K562 (cell line): Measurements from ENCODE around the gene LGALS3. TPM values are rescaled to one million over a fixed set of nuclear protein-coding genes. Genes with fewer than 3 reads are reported as not detected.

ENCODE experiments used
- ATAC-seq: fragments of 200-7000 bp; cut with Tn5 transposase; 3 replicates; pipeline ENCODE4 v1.9.1; 2020; ENCODE audit warnings: moderate library complexity
- BruUV-seq: library from RNA; stranded (reverse); fragments of 400-500 nt; replicated peaks from 2 replicates; lab custom pipeline; 2021; lab: Mats Ljungman, UMichigan
- CTCF ChIA-PET: fragments of 300-600 bp; formaldehyde crosslinking; extraction: SDS; loops from one replicate; lab custom pipeline; 2021; ENCODE audit warnings: low intra/inter-chr PET ratio; lab: Yijun Ruan, JAX
- POLR2A ChIA-PET: fragments of 300-600, 350-650 bp; sonication (Branson Sonifier 250); formaldehyde crosslinking; extraction: SDS; loops from one replicate; lab custom pipeline; 2021; ENCODE audit warnings: antibody characterized with exemption, inconsistent platforms; lab: Yijun Ruan, JAX
- DNase-seq, 4 experiments: peaks; one replicate each; pipeline versions ENCODE4 v3.0.0 to v3.0.0-alpha.2; 2011 to 2018; ENCODE audit warnings: low spot score in 3 of 4, mixed read lengths in 3 of 4; ENCODE audit errors: extremely low read depth in 1 of 4
- FAIRE-seq: peaks from 2 replicates; lab custom pipeline; 2011; peaks lifted over from hg19 to GRCh38; lab: Jason Lieb, UNC
- H2AFZ ChIP-seq: 2 replicates; pipeline ENCODE4 v1.6.0; 2011; ENCODE audit warnings: low read depth, low read length, control low read depth, inconsistent platforms
- H3K27ac ChIP-seq: fragments of 200-600 bp; 3 replicates; pipeline ENCODE4 v1.8.0; 2011; ENCODE audit warnings: low read depth, mild to moderate bottlenecking, control low read depth, inconsistent platforms, low read length, moderate library complexity, mixed read lengths; ENCODE audit errors: extremely low read depth
- H3K27me3 ChIP-seq, 2 experiments: fragments of 300-600 bp in 1 of 2; 2 replicates in 1 of 2; 3 replicates in 1 of 2; pipeline versions ENCODE4 v1.6.0 to v1.8.0; 2011; ENCODE audit warnings: inconsistent platforms in 2 of 2, low read length in 2 of 2, mild to moderate bottlenecking in 1 of 2, mixed read lengths in 1 of 2, moderate library complexity in 1 of 2; ENCODE audit not compliant: control insufficient read depth in 2 of 2, insufficient read depth in 2 of 2
- H3K36me3 ChIP-seq: fragments of 300-600 bp; 3 replicates; pipeline ENCODE4 v1.8.0; 2011; ENCODE audit warnings: mild to moderate bottlenecking, low read length, inconsistent platforms; ENCODE audit not compliant: control insufficient read depth, insufficient read depth
- H3K4me1 ChIP-seq, 2 experiments: fragments of 200-600 bp in 1 of 2; replicated peaks in 1 of 2; 2 replicates in 1 of 2; 3 replicates in 1 of 2; pipeline versions ENCODE4 v1.5.1 to v1.8.0; 2011; ENCODE audit warnings: inconsistent platforms in 2 of 2, low read length in 2 of 2, mild to moderate bottlenecking in 1 of 2, mixed read lengths in 1 of 2, moderate library complexity in 1 of 2; ENCODE audit not compliant: control insufficient read depth in 2 of 2, insufficient read depth in 2 of 2
- H3K4me2 ChIP-seq: 2 replicates; pipeline ENCODE4 v1.6.1; 2011; ENCODE audit warnings: low read length, control low read depth, inconsistent platforms, mixed read lengths; ENCODE audit not compliant: insufficient read depth
- H3K4me3 ChIP-seq: fragments of 200-600 bp; sonication (generic), shearing (Covaris generic); 2 replicates; pipeline ENCODE4 v1.5.1; 2016; ENCODE audit warnings: control low read depth, inconsistent platforms
- H3K79me2 ChIP-seq: fragments of 200-600 bp; 3 replicates; pipeline ENCODE4 v1.8.0; 2011; ENCODE audit warnings: low read length, inconsistent platforms; ENCODE audit not compliant: control insufficient read depth, insufficient read depth
- H3K9ac ChIP-seq, 2 experiments: 2 replicates each; pipeline versions ENCODE4 v1.6.0 to v1.6.1; 2011; ENCODE audit warnings: low read depth in 2 of 2, low read length in 2 of 2, control low read depth in 1 of 2, inconsistent platforms in 1 of 2, mild to moderate bottlenecking in 1 of 2, mixed read lengths in 1 of 2; ENCODE audit not compliant: insufficient read depth in 1 of 2
- H3K9me1 ChIP-seq: one replicate; pipeline ENCODE4 v1.6.0; 2011; ENCODE audit warnings: inconsistent platforms, mild to moderate bottlenecking, low read length, moderate library complexity; ENCODE audit not compliant: control insufficient read depth, insufficient read depth
- H3K9me3 ChIP-seq: replicated peaks from 2 replicates; pipeline ENCODE4 v1.5.1; 2011; ENCODE audit warnings: low read depth, low read length, inconsistent platforms; ENCODE audit not compliant: control insufficient read depth, insufficient read depth
- H4K20me1 ChIP-seq: replicated peaks from 2 replicates; pipeline ENCODE4 v1.6.1; 2011; ENCODE audit warnings: low read length, inconsistent platforms, mixed read lengths; ENCODE audit not compliant: control insufficient read depth, insufficient read depth
- ATF6 ChIP-seq: sonication (generic); formaldehyde crosslinking; IDR thresholded peaks from 2 replicates; pipeline ENCODE4 v1.4.0; 2020; ENCODE audit warnings: mild to moderate bottlenecking, missing genetic modification reagents
- BRD4 ChIP-seq: fragments of 200-600 bp; sonication (generic); IDR thresholded peaks from 2 replicates; pipeline ENCODE4 v1.6.1; 2017; ENCODE audit warnings: inconsistent platforms
- E2F4 ChIP-seq: sonication (generic); formaldehyde crosslinking; IDR thresholded peaks from 2 replicates; pipeline ENCODE4 v1.8.0; 2022; ENCODE audit warnings: mild to moderate bottlenecking, low read depth, missing genetic modification reagents
- KLF1 ChIP-seq: fragments of 450-650 bp; IDR thresholded peaks from 2 replicates; pipeline ENCODE4 v1.6.1; 2016; ENCODE audit warnings: missing genetic modification characterization, missing compliant biosample characterization
- RB1 ChIP-seq: fragments of 450-650 bp; IDR thresholded peaks from 2 replicates; pipeline ENCODE4 v1.6.1; 2017; ENCODE audit warnings: low read depth, mild to moderate bottlenecking
- ZFP36 ChIP-seq: fragments of 150-350 bp; IDR thresholded peaks from 2 replicates; pipeline ENCODE4 v1.6.1; 2018; ENCODE audit warnings: low read length, low read depth; ENCODE audit not compliant: partially characterized antibody
- ZNF518B ChIP-seq: fragments of 250-450 bp; sonication (Bioruptor Pico); IDR thresholded peaks from 2 replicates; pipeline ENCODE4 v1.5.0; 2021; ENCODE audit warnings: mild to moderate bottlenecking, moderate library complexity
- ZNF551 ChIP-seq: fragments of 250-450 bp; sonication (Bioruptor Pico); IDR thresholded peaks from 2 replicates; pipeline ENCODE4 v1.5.0; 2021; ENCODE audit warnings: mild to moderate bottlenecking, moderate library complexity
- ZNF609 ChIP-seq: sonication (generic); formaldehyde crosslinking; IDR thresholded peaks from 2 replicates; pipeline ENCODE4 v1.8.1; 2023; ENCODE audit warnings: missing genetic modification reagents, mild to moderate bottlenecking, borderline replicate concordance
- ZNF695 ChIP-seq: fragments of 450-650 bp; formaldehyde crosslinking; IDR thresholded peaks from 2 replicates; pipeline ENCODE4 v1.4.0; 2020; ENCODE audit warnings: mild to moderate bottlenecking, moderate library complexity
- ZZZ3 ChIP-seq: fragments of 450-650 bp; IDR thresholded peaks from 2 replicates; pipeline ENCODE4 v1.6.1; 2016; ENCODE audit warnings: antibody characterized with exemption, mild to moderate bottlenecking, moderate library complexity
- WGBS: fragments of 100-300 bp; shearing (Covaris generic); methylation state at CpG from one replicate; pipeline ENCODE4 v1.1.6; 2016; ENCODE audit warnings: low coverage, mixed read lengths; ENCODE audit not compliant: insufficient coverage; ENCODE audit errors: missing lambda C conversion rate; 5-methylcytosine and 5-hydroxymethylcytosine counted together
- in situ Hi-C: fragments of 300-500 bp; cut with MboI; formaldehyde crosslinking; loops from 4 replicates; pipeline ENCODE4 v1.15.0; 2018; ENCODE audit warnings: inconsistent platforms, mixed read lengths
- intact Hi-C: fragments of 100-400 bp; cut with micrococcal nuclease; formaldehyde crosslinking; loops from 2 replicates; pipeline ENCODE4 v1.14.2; 2022
- polyA plus RNA-seq, 8 experiments: library from polyadenylated mRNA; depleted of rRNA in 4 of 8; stranded (reverse) in 5 of 8; unstranded in 3 of 8; fragments of >200 nt; fragmentation: Nextera tagmentation in 2 of 8; fragmentation: Illumina TruSeq in 1 of 8; extraction: Ambion mirVana in 2 of 8; extraction: Trizol in 1 of 8; gene quantifications; 2 replicates each; pipeline versions ENCODE4 v1.2.1 to v1.2.3, GENCODE V29; 2011 to 2014; ENCODE audit warnings: inconsistent platforms in 1 of 8, missing spikeins in 1 of 8
- total RNA-seq, 7 experiments: library from RNA; depleted of rRNA in 6 of 7; stranded (reverse); fragments of >200 nt in 6 of 7; fragmentation: Illumina TruSeq in 2 of 7; extraction: Trizol in 2 of 7; gene quantifications; 2 replicates each; pipeline versions ENCODE4 v1.2.1 to v1.2.3, GENCODE V29; 2011 to 2021; ENCODE audit warnings: low replicate concordance in 1 of 7

The LGALS3 gene
- total and polyA plus RNA-seq, 9 of the 15 experiments (the other 6 are each of a cell fraction or from before 2014, with no cell fraction given): 0.04 to 1.9 (median 1.1) TPM

- Histone ChIP-seq H3K9ac (no peak overlapping the region), H3K9me3 (no peaks in the 10 kb centered on the region), H2AFZ (no peak overlapping the region), H3K27ac (no peak overlapping the region), H4K20me1 (no peaks in the 10 kb centered on the region), H3K79me2 (no peaks in the 10 kb centered on the region), H3K4me2 (no peak overlapping the region), H3K9me1 (no peaks in the 10 kb centered on the region), H3K36me3 (peaks cover 79% of the 10 kb centered on the region), H3K4me1 (no peaks in the 10 kb centered on the region), H3K4me3 (no peak overlapping the region), H3K27me3 (no peaks in the 10 kb centered on the region)
- in situ Hi-C loops: no loop called here
- ATAC-seq (no peak), FAIRE-seq (no peak), DNase-seq (no peak)
- BruUV-seq: no TSS peak
- 88% methylated on average over 1 of the region's 1 CpG for WGBS
- ChIA-PET POLR2A (no interaction called here), CTCF (no interaction called here)
- intact Hi-C loops: no loop called here
- no peak for TF ChIP-seq ZNF518B
- TF ChIP-seq RB1: no peak
- no peak for TF ChIP-seq ZNF695 (CRISPR knock-in tag)
- no peak for TF ChIP-seq ZNF609
- TF ChIP-seq ATF6 (CRISPR knock-in tag): no peak
- no peak for TF ChIP-seq ZZZ3
- no peak for TF ChIP-seq ZFP36
- no peak for TF ChIP-seq KLF1 (tag)
- TF ChIP-seq E2F4 (CRISPR knock-in tag): no peak
- TF ChIP-seq BRD4: no peak
- TF ChIP-seq ZNF551 (CRISPR knock-in tag): no peak
Measured at GRCh38 chr14:55151601-55152000, 22.5 kb downstream of the LGALS3 start.
